ENCODE data around the gene KCNIP4. TPM values are rescaled to one million over a fixed set of nuclear protein-coding genes. Genes with fewer than 3 reads are reported as not detected.

The KCNIP4 gene
- total RNA-seq, 4 donors from 2014 or later = not detected

GRCh38 chr4:21986307-21986706, 37.7 kb upstream of the KCNIP4 start:
- no peak overlapping the region for H3K27ac ChIP-seq
- no peak for TF ChIP-seq CTCF (IDR thresholded peaks at IDR 0.05)
- no peak for TF ChIP-seq EP300 (IDR thresholded peaks at IDR 0.05)
- no peak for TF ChIP-seq POLR2A (IDR thresholded peaks at IDR 0.05)
- DNase-seq (ENCODE audit: low spot score in 2 of 2) = no peak
- H3K9me3 ChIP-seq = no peaks in the 10 kb centered on the region
- no peaks in the 10 kb centered on the region for H3K27me3 ChIP-seq
- H3K4me1 ChIP-seq = no peaks in the 10 kb centered on the region
- H3K36me3 ChIP-seq = no peaks in the 10 kb centered on the region
- H3K4me3 ChIP-seq = no peak overlapping the region

GRCh38 chr4:21982087-21982486, 33.5 kb upstream of the KCNIP4 start:
- Histone ChIP-seq H3K9me3 (no peaks in the 10 kb centered on the region), H3K27me3 (no peaks in the 10 kb centered on the region), H3K36me3 (no peaks in the 10 kb centered on the region), H3K4me1 (no peaks in the 10 kb centered on the region), H3K4me3 (no peak overlapping the region), H3K27ac (no peak overlapping the region)
- 71% methylated on average over 1 of the region's 1 CpG for WGBS, 2 donors
- no peak for DNase-seq (ENCODE audit: low spot score in 2 of 2)
- TF ChIP-seq POLR2A (IDR thresholded peaks at IDR 0.05) (no peak), EP300 (IDR thresholded peaks at IDR 0.05) (no peak), CTCF (IDR thresholded peaks at IDR 0.05) (no peak)

- H3K4me1 ChIP-seq = no peaks in the 10 kb centered on the region
- no peak for DNase-seq (ENCODE audit: low spot score in 2 of 2)
- 50 to 61% methylated on average over 1 of the region's 1 CpG for WGBS, 2 donors
- H3K36me3 ChIP-seq = no peaks in the 10 kb centered on the region
- no peak for TF ChIP-seq POLR2A (IDR thresholded peaks at IDR 0.05)
- no peak for TF ChIP-seq EP300 (IDR thresholded peaks at IDR 0.05)
- H3K27me3 ChIP-seq = no peaks in the 10 kb centered on the region
- no peak overlapping the region for H3K4me3 ChIP-seq
- no peak overlapping the region for H3K27ac ChIP-seq
- no peaks in the 10 kb centered on the region for H3K9me3 ChIP-seq
These were observed 30.6 kb upstream of the KCNIP4 start for GRCh38 chr4:21979196-21979595.

- no peak for DNase-seq (ENCODE audit: low spot score in 2 of 2)
- 76 to 83% methylated on average over 1 of the region's 1 CpG for WGBS, 2 donors
- no peaks in the 10 kb centered on the region for H3K4me1 ChIP-seq
- no peak overlapping the region for H3K27ac ChIP-seq
- TF ChIP-seq POLR2A (IDR thresholded peaks at IDR 0.05) = no peak
- TF ChIP-seq CTCF (IDR thresholded peaks at IDR 0.05) = no peak
- no peak for TF ChIP-seq EP300 (IDR thresholded peaks at IDR 0.05)
- H3K9me3 ChIP-seq = no peaks in the 10 kb centered on the region
- H3K36me3 ChIP-seq = no peaks in the 10 kb centered on the region
- H3K4me3 ChIP-seq = no peak overlapping the region
- no peaks in the 10 kb centered on the region for H3K27me3 ChIP-seq
These were observed 27.6 kb upstream of the KCNIP4 start for GRCh38 chr4:21976166-21976565.

- WGBS, 2 donors = 55 to 57% methylated on average over 3 of the region's 3 CpGs
- DNase-seq (ENCODE audit: low spot score in 2 of 2) = no peak
- H3K27me3 ChIP-seq = no peaks in the 10 kb centered on the region
These were observed 25.3 kb upstream of the KCNIP4 start for GRCh38 chr4:21973850-21974249.

More at GRCh38 chr4:21973850-21974249, 25.3 kb upstream of the KCNIP4 start:
- H3K4me3 ChIP-seq = no peak overlapping the region
- H3K27ac ChIP-seq = no peak overlapping the region
- H3K9me3 ChIP-seq = no peaks in the 10 kb centered on the region
- no peaks in the 10 kb centered on the region for H3K4me1 ChIP-seq
- TF ChIP-seq CTCF (IDR thresholded peaks at IDR 0.05) = no peak
- TF ChIP-seq EP300 (IDR thresholded peaks at IDR 0.05) = no peak
- TF ChIP-seq POLR2A (IDR thresholded peaks at IDR 0.05) = no peak
- no peaks in the 10 kb centered on the region for H3K36me3 ChIP-seq

All from tibial nerve (tissue), 4 donors.